ENCODE results near the gene ELOVL2.
"Not testable (repeated sequence)": the region's sequence is repeated elsewhere in the genome, so short reads cannot be mapped to it uniquely, and the experiment has no call there.

GRCh38 chr6:11003297-11003696 lies 40.8 kb downstream of the ELOVL2 start:
- TF ChIP-seq, protein P1, sequence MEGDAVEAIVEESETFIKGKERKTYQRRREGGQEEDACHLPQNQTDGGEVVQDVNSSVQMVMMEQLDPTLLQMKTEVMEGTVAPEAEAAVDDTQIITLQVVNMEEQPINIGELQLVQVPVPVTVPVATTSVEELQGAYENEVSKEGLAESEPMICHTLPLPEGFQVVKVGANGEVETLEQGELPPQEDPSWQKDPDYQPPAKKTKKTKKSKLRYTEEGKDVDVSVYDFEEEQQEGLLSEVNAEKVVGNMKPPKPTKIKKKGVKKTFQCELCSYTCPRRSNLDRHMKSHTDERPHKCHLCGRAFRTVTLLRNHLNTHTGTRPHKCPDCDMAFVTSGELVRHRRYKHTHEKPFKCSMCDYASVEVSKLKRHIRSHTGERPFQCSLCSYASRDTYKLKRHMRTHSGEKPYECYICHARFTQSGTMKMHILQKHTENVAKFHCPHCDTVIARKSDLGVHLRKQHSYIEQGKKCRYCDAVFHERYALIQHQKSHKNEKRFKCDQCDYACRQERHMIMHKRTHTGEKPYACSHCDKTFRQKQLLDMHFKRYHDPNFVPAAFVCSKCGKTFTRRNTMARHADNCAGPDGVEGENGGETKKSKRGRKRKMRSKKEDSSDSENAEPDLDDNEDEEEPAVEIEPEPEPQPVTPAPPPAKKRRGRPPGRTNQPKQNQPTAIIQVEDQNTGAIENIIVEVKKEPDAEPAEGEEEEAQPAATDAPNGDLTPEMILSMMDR (optimal IDR thresholded peaks at IDR 0.05 in 1 of 3, IDR thresholded peaks at IDR 0.05 in 1 of 3, conservative IDR thresholded peaks at IDR 0.05 in 1 of 3; ENCODE audit: extremely low read depth in 1 of 3, insufficient read depth in 2 of 3, low read length in 3 of 3), result not testable (repeated sequence)
- not testable (repeated sequence) for TF ChIP-seq EZH2 (IDR thresholded peaks at IDR 0.05; ENCODE audit: low read length)
